GM12875 (cell line): Measurements from ENCODE around the gene DACT1.

Source experiments
- H3K4me3 ChIP-seq: one replicate; pipeline ENCODE4 v1.5.1; 2011; ENCODE audit warnings: low read depth, low read length, control low read depth
- CTCF ChIP-seq: IDR thresholded peaks from 2 replicates; pipeline ENCODE4 v1.5.1; 2011; ENCODE audit warnings: low read depth, mild to moderate bottlenecking, control low read depth, inconsistent platforms, low read length, moderate library complexity, borderline replicate concordance; ENCODE audit not compliant: insufficient read depth

Gene DACT1

GRCh38 chr14:58605465-58605864, 32.3 kb upstream of the DACT1 start:
- no peak for TF ChIP-seq CTCF
- H3K4me3 ChIP-seq, result no peak overlapping the region

- H3K4me3 ChIP-seq, result no peak overlapping the region
- no peak for TF ChIP-seq CTCF
Measured at GRCh38 chr14:58607131-58607951, 30.4 kb upstream of the DACT1 start.

GRCh38 chr14:58607952-58608317, 29.8 kb upstream of the DACT1 start:
- no peak overlapping the region for H3K4me3 ChIP-seq
- TF ChIP-seq CTCF, result no peak

GRCh38 chr14:58617619-58618018, 20.1 kb upstream of the DACT1 start:
- no peak overlapping the region for H3K4me3 ChIP-seq
- TF ChIP-seq CTCF, result no peak

GRCh38 chr14:58620011-58620410, 17.8 kb upstream of the DACT1 start:
- no peak for TF ChIP-seq CTCF
- no peak overlapping the region for H3K4me3 ChIP-seq

GRCh38 chr14:58625438-58625837, 12.3 kb upstream of the DACT1 start:
- no peak overlapping the region for H3K4me3 ChIP-seq
- no peak for TF ChIP-seq CTCF

- H3K4me3 ChIP-seq, result no peak overlapping the region
- TF ChIP-seq CTCF, result no peak
Measured at GRCh38 chr14:58626431-58626831, 11.3 kb upstream of the DACT1 start.
